Sigmoid colon (tissue), 4 donors: ENCODE measurements around the gene PRKD2.

Experiments used
- CTCF ChIP-seq, 4 experiments: fragments of 450-650 bp in 3 of 4; fragments of 200-600 bp in 1 of 4; IDR thresholded peaks; one replicate each; pipeline ENCODE4 v1.5.1; 2016 to 2019; ENCODE audit warnings: antibody characterized with exemption in 4 of 4, mild to moderate bottlenecking in 3 of 4, moderate library complexity in 2 of 4
- EP300 ChIP-seq, 4 donors: sonication (generic); formaldehyde crosslinking; IDR thresholded peaks; one replicate each; pipeline ENCODE4 v1.6.1; 2017; ENCODE audit warnings: antibody characterized with exemption in 4 of 4

- TF ChIP-seq CTCF (IDR thresholded peaks at IDR 0.05) (no peak), EP300 (IDR thresholded peaks at IDR 0.05) (no peak)
Measured at GRCh38 chr19:46725859-46726393, 9.0 kb upstream of the PRKD2 start.
